ENCODE data around the gene NEK7.
"Not testable (repeated sequence)": the region's sequence is repeated elsewhere in the genome, so short reads cannot be mapped to it uniquely, and the experiment has no call there.

Gene NEK7

GRCh38 chr1:198156745-198157240 is at the start of gene NEK7:
TSS of gene NEK7 (plus strand) at chr1:198156998. CDS start at chr1:198232581, 75,583 bp downstream.
- DNase-seq, result peak; percentile 83

DNA sequence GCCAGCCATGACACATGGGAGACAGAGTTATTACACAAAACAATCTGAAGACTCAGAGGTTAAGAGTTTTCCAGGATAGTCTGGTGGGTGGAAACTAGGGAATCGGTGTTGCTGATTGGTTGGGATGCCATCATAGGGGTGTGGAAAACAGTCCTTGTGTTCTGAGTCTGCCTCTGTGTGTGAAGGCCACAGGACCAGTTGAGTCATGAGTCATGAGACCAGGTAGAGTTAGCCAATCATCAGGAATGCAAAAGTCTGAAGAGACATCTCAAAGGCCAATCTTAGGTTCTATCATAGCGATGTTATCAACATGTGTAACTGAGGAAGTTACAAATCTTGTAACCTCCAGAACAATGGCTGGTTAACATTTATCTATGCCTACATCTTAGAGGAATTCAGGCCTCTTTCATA is 49.7 kb upstream of the NEK7 start:
- no peak for DNase-seq

- no peak for DNase-seq
Measured at GRCh38 chr1:198108636-198109370, 48.0 kb upstream of the NEK7 start.

- DNase-seq, result no peak
Measured at GRCh38 chr1:198109371-198109715, 47.5 kb upstream of the NEK7 start.

DNA sequence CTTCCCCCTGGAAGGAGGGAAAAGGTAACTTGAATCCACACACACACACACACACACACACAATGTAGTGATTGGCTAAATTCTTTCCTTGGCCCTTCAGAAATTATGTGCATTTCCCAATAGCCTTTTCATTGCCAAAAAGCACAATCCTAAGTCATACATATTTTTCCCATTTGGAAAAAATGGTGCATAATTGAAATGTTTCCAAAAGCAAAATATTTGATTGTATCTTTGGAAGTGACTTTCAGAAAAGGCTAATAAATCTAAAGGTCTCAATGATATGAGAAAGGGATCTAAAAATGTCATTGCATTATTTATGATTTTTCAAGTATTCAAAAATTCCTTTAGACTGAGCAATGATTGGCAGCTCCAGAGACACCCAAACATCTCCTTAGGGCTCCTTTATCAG is 43.5 kb upstream of the NEK7 start:
- no peak for DNase-seq

- no peak for DNase-seq
Measured at GRCh38 chr1:198116069-198116468, 40.7 kb upstream of the NEK7 start.

DNA sequence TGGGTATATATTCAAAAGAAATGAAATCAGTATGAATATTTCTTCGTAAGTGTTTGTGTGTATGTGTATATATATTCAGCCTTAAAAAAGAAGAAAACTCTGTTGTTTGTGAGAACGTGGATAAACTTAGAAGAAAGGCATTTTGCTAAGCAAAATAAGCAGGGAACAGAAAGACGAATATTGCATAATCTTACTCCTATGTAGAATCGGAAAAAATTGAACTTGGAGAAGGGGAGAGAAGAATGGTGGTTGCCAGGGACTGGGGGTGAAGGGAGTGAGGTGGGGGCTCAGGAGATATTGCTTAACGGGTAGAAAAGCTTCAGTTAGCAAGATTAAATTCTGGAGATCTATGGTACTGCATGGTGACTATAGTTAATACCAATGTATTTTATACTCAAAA is 40.3 kb upstream of the NEK7 start:
- DNase-seq, result no peak

- no peak for DNase-seq
Measured at GRCh38 chr1:198117267-198117666, 39.5 kb upstream of the NEK7 start.

- DNase-seq, result no peak
Measured at GRCh38 chr1:198118134-198118533, 38.7 kb upstream of the NEK7 start.

- no peak for DNase-seq
Measured at GRCh38 chr1:198119906-198120305, 36.9 kb upstream of the NEK7 start.

- DNase-seq, result no peak
Measured at GRCh38 chr1:198121056-198121826, 35.6 kb upstream of the NEK7 start.

DNA sequence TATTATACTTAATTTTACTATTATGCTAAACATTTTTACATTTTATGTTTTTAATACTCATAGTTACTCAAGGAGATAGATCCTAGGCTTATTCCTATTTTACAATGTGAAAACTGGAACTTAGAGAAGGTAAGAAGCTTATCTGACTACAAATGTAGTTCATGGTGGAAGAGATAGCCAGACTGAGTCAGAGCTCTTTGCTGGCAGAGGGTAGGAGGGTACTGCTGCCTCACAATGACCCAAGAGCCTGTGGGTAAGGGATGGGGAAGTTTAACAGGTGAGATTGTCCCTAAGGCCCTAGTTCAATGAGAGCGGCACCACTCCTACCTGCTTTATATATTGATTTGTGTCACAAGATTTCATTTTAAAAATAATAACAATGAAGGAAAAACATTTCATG is 34.1 kb upstream of the NEK7 start:
- no peak for DNase-seq

GRCh38 chr1:198123133-198123532 is 33.7 kb upstream of the NEK7 start:
- no peak for DNase-seq

DNA sequence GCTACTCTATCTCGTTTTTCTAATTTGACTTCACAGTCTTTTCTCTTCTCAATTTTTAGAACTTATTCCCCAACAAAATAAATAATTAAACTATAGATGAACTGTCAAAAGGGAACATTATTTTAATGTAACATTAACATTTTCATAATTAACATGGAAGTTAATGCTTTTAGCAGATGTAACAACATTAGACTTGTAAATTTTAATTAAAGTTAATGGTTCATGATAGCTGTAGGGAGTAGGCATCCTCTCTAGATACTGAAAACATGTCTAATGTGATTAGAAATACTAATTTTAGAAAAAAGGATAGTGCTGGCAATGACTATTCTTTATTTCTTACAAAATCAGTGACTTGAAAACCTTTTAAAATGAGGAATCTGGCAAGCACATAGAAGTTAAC is 32.1 kb upstream of the NEK7 start:
- DNase-seq, result no peak

DNA sequence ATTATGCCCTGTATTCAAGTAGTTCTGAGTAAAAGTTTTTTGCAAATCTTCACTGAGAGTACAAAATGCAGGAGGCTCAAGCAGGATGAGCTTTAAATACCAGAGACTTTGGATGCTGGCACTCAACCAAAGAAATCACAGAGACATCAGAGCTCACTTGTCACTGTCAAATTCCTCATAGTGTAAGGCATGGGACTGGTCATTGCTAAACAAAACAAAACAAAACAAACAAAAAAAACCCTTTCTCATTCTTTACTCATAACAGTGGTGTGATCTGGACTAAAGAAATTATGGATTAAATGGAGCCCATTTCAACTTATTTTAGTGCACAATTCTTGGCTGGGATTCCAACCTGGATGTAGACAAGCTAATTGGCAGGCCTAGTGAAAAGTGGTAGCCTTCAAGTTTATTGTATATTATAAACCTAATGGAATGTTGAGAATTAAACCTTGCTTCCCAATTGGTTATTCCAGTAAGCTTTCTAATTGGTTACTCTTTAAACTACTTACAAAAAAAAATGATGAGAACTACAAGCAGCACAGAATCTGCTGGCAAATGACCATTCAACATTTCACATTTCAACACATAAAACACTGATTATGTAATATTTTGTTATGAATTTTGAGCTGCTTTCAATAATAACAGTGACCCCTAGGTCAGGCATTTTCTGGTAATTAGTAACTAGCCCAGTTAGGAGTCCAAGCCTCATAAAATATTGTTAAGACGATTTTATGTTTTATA is 30.6 kb upstream of the NEK7 start:
- DNase-seq, result no peak

- no peak for DNase-seq
Measured at GRCh38 chr1:198128533-198128932, 28.3 kb upstream of the NEK7 start.

GRCh38 chr1:198130053-198130452 is 26.7 kb upstream of the NEK7 start:
- not testable (repeated sequence) for DNase-seq

GRCh38 chr1:198132060-198132781 is 24.6 kb upstream of the NEK7 start:
- DNase-seq, result no peak

- DNase-seq, result no peak
Measured at GRCh38 chr1:198134252-198134651, 22.5 kb upstream of the NEK7 start.

DNA sequence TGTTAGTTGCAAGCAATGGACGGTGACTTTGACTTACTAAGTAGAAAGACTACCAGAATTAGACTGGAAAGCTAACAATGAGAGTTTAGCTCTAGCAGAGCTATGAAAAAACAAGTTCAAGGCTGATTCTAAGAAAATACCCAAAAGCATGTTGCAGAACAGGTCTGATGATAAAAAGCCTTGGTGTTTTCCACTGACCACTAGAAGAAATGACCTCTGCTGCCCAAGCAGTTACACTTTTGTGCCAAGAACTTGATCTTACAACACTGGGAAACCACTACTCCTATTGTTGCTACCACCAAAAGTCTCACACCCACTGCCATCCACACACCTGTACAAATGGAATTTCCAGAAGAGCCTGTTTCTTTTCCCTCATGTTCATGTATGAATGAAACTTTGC is 21.4 kb upstream of the NEK7 start:
- no peak for DNase-seq

- DNase-seq, result no peak
Measured at GRCh38 chr1:198141668-198142351, 15.0 kb upstream of the NEK7 start.

- DNase-seq, result no peak
Measured at GRCh38 chr1:198143797-198144196, 13.0 kb upstream of the NEK7 start.

Measured in NCI-H2171 treated with DMSO at 0.1 percent for 48 hours (cell line).